Karpas-422 (cell line): ENCODE data around the gene DNASE2. TPM values are rescaled to one million over a fixed set of nuclear protein-coding genes. Genes with fewer than 3 reads are reported as not detected.

Experiments
- small RNA-seq: library from RNA; depleted of rRNA; stranded (forward); fragments of <200 nt; gene quantifications from one replicate; pipeline ENCODE3, GENCODE V24; 2014
- total RNA-seq: library from RNA; depleted of rRNA; stranded (reverse); fragments of >200 nt; shearing (Covaris generic); gene quantifications from 2 replicates; pipeline ENCODE4 v1.2.3, GENCODE V29; 2014; ENCODE audit warnings: low replicate concordance; rRNA removed

The DNASE2 gene
- total RNA-seq, 1 experiment from 2014 or later, result 47.1 TPM

Small RNAs within 50 kb of the gene (small RNA-seq; reads per million reads assigned to genes)
- gene MIR5695 (not detected), gene MIR6794 (not detected)

Other genes starting within 250 kb of the DNASE2 start
- gene MAN2B1, start 214.7 kb downstream of the DNASE2 start, total RNA-seq, result 77.2 and 94.3 TPM in 2 replicates
- 13.3 and 16.5 TPM in 2 replicates for gene WDR83, start 214.6 kb downstream of the DNASE2 start, total RNA-seq
- gene DHPS, start 199.6 kb downstream of the DNASE2 start, total RNA-seq, result 62.2 and 90.8 TPM in 2 replicates
- not detected in 2 replicates for gene GNG14, start 193.5 kb downstream of the DNASE2 start, total RNA-seq
- gene FBXW9, start 184.8 kb downstream of the DNASE2 start, total RNA-seq, result 2.1 and 12.8 TPM in 2 replicates
- gene TNPO2, start 157.5 kb downstream of the DNASE2 start, total RNA-seq, result 26.1 and 40.7 TPM in 2 replicates
- 147 and 332 TPM in 2 replicates for gene TRIR, start 146.8 kb downstream of the DNASE2 start, total RNA-seq
- 42.3 and 78.0 TPM in 2 replicates for gene GET3, start 144.0 kb downstream of the DNASE2 start, total RNA-seq
- gene BEST2, start 129.7 kb downstream of the DNASE2 start, total RNA-seq, result not detected in 2 replicates
- gene HOOK2, start 105.9 kb downstream of the DNASE2 start, total RNA-seq, result 7.6 and 21.2 TPM in 2 replicates
- 60.0 and 156 TPM in 2 replicates for gene JUNB, start 90.0 kb downstream of the DNASE2 start, total RNA-seq
- 372 and 566 TPM in 2 replicates for gene PRDX2, start 79.6 kb downstream of the DNASE2 start, total RNA-seq
- 9.0 TPM in 1 of 2 replicates, not detected in the other for gene THSD8, start 79.4 kb downstream of the DNASE2 start, total RNA-seq
- gene RNASEH2A, start 74.9 kb downstream of the DNASE2 start, total RNA-seq, result 37.8 and 48.4 TPM in 2 replicates
- not detected in 2 replicates for gene RTBDN, start 46.9 kb downstream of the DNASE2 start, total RNA-seq
- 0.48 and 3.3 TPM in 2 replicates for gene MAST1, start 42.9 kb downstream of the DNASE2 start, total RNA-seq
- not detected in 2 replicates for gene KLF1, start 5.8 kb upstream of the DNASE2 start, total RNA-seq
- 24.9 and 32.8 TPM in 2 replicates for gene GCDH, start 9.7 kb upstream of the DNASE2 start, total RNA-seq
- gene SYCE2, start 37.8 kb upstream of the DNASE2 start, total RNA-seq, result 0.22 and 2.5 TPM in 2 replicates
- 59.7 and 92.6 TPM in 2 replicates for gene FARSA, start 52.3 kb upstream of the DNASE2 start, total RNA-seq
- 547 and 681 TPM in 2 replicates for gene CALR, start 57.2 kb upstream of the DNASE2 start, total RNA-seq
- gene RAD23A, start 64.4 kb upstream of the DNASE2 start, total RNA-seq, result 130 and 144 TPM in 2 replicates
- gene GADD45GIP1, start 75.8 kb upstream of the DNASE2 start, total RNA-seq, result 23.2 and 66.6 TPM in 2 replicates
- 0.52 TPM in 1 of 2 replicates, not detected in the other for gene DAND5, start 88.1 kb upstream of the DNASE2 start, total RNA-seq
- 0.04 and 0.18 TPM in 2 replicates for gene NFIX, start 114.0 kb upstream of the DNASE2 start, total RNA-seq
- gene LYL1, start 221.4 kb upstream of the DNASE2 start, total RNA-seq, result 99.1 and 285 TPM in 2 replicates
- gene TRMT1, start 235.3 kb upstream of the DNASE2 start, total RNA-seq, result 35.9 and 69.7 TPM in 2 replicates
- gene NACC1, start 236.8 kb upstream of the DNASE2 start, total RNA-seq, result 28.0 and 76.4 TPM in 2 replicates